ENCODE measurements around the gene AGK. TPM values are rescaled to one million over a fixed set of nuclear protein-coding genes. Genes with fewer than 3 reads are reported as not detected.
A peak's percentile ranks its signal among the peaks of the same experiment; 100 is the strongest.
"Not testable (repeated sequence)": the region's sequence is repeated elsewhere in the genome, so short reads cannot be mapped to it uniquely, and the experiment has no call there.

AGK gene
- total RNA-seq, 4 donors from 2014 or later: 11.8 to 73.8 (median 38.4) TPM

DNA sequence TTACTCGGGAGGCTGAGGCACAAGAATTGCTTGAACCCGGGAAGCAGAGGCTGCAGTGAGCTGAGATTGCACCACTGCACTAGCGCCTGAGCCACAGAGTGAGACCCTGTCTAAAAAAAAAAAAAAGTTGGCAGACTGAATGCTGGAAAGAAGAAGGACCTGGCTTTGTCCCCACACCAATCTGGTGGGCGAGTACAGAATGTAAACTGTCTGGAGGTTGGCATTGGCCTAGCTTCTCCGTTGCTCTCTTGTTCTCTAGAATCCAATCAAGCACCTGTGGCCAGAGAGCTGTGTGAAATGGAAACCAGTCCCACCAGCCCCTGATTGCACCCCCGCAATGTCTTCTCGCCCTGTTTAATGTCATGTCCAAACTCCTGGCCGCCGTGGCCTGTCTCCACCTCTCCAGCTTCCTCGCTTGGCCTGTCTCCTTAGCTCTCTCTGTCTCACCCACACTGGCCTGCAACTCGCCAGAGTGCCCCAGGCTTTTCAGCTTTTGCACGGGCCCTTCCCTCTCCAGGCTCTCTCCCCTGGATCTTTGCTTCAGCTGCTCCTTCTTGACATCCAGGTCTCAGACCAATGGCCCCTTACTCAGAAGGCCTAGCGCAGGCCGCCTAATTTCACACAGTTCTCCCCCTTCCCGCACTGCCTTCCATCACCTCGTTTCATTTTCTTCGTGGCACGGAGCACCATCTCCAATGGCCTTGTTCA, 670 bp upstream of the AGK start:
- intact Hi-C loops (cut with DNase I; ENCODE audit: low total_unique reads): no loop called here
- DNase-seq: peak; percentile 14 to 32
- H3K4me1 ChIP-seq: no peaks in the 10 kb centered on the region
- no peaks in the 10 kb centered on the region for H3K27me3 ChIP-seq
- H3K36me3 ChIP-seq: no peaks in the 10 kb centered on the region
- peak overlapping the region; percentile 43 to 76 for H3K4me3 ChIP-seq
- peak overlapping the region; percentile 61 to 76 for H3K27ac ChIP-seq
- no peaks in the 10 kb centered on the region for H3K9me3 ChIP-seq
- TF ChIP-seq CTCF (IDR thresholded peaks at IDR 0.05) (no peak), POLR2A (IDR thresholded peaks at IDR 0.05) (no peak)

DNA sequence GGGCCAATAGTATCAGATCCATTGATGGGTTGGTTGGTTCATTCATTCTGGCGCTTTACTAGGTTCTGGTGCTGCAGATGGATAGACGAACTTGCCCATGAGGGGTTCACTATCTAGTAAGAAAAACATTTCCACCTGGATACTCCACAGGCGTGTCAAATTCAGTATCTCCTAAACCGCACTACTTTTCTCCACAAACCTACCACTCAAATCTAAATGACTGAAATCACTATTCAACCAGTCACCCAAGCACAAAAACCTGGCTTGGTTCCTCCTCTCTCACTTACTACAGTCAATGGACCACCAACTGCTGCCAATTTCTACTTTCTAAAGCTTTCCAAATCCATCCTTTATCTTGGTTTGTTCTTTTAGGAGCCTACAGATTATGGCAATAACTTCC, 572 bp downstream of the AGK start:
- no peaks in the 10 kb centered on the region for H3K36me3 ChIP-seq
- TF ChIP-seq CTCF (IDR thresholded peaks at IDR 0.05) (no peak), POLR2A (IDR thresholded peaks at IDR 0.05) (no peak)
- DNase-seq: no peak
- no peaks in the 10 kb centered on the region for H3K27me3 ChIP-seq
- peak overlapping the region; percentile 43 to 76 for H3K4me3 ChIP-seq
- no peaks in the 10 kb centered on the region for H3K9me3 ChIP-seq
- H3K4me1 ChIP-seq: no peaks in the 10 kb centered on the region
- intact Hi-C loops (cut with DNase I; ENCODE audit: low total_unique reads): no loop called here
- H3K27ac ChIP-seq: peak overlapping the region; percentile 61 to 76

GRCh38 chr7:141557360-141557759, 6.2 kb downstream of the AGK start:
- intact Hi-C loops (cut with DNase I; ENCODE audit: low total_unique reads): no loop called here
- Histone ChIP-seq H3K36me3 (no peaks in the 10 kb centered on the region), H3K27me3 (no peaks in the 10 kb centered on the region), H3K4me1 (no peaks in the 10 kb centered on the region), H3K4me3 (no peak overlapping the region), H3K27ac (no peak overlapping the region), H3K9me3 (no peaks in the 10 kb centered on the region)
- no peak for DNase-seq
- no peak for TF ChIP-seq POLR2A (IDR thresholded peaks at IDR 0.05)
- TF ChIP-seq CTCF (IDR thresholded peaks at IDR 0.05): no peak

DNA sequence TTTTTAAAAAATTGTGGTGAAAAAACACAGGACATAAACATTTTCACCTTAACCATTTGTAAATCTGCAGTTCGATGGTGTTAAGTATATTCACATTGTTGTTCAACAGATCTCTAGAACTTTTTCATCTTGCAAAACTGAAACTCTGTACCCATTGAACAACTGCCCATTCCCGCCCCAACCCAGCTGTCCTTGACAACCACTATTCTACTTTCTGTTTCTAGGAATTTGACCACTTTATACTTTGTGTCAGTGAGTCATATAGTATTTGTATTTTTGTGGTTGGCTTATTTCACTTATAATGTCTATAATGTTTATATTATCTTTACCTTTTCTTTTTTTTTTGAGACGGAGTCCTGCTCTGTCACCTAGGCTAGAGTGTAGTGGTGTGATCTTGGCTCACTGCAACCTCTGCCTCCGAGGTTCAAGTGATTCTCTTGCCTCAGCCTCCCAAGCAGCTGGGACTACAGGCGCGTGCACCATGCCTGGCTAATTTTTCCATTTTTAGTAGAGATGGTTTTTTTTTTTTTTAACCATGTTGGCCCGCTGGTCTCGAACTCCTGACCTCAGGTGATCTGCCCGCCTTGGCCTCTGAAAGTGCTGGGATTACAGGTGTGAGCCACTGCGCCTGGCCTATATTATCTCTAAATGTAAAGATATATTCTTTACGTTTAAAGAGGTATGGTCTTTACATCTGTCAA, 6.8 kb downstream of the AGK start:
- H3K36me3 ChIP-seq; H3K27me3 ChIP-seq; H3K27ac ChIP-seq; H3K4me3 ChIP-seq; H3K4me1 ChIP-seq; H3K9me3 ChIP-seq; DNase-seq; intact Hi-C loops (cut with DNase I; ENCODE audit: low total_unique reads): not testable (repeated sequence)

DNA sequence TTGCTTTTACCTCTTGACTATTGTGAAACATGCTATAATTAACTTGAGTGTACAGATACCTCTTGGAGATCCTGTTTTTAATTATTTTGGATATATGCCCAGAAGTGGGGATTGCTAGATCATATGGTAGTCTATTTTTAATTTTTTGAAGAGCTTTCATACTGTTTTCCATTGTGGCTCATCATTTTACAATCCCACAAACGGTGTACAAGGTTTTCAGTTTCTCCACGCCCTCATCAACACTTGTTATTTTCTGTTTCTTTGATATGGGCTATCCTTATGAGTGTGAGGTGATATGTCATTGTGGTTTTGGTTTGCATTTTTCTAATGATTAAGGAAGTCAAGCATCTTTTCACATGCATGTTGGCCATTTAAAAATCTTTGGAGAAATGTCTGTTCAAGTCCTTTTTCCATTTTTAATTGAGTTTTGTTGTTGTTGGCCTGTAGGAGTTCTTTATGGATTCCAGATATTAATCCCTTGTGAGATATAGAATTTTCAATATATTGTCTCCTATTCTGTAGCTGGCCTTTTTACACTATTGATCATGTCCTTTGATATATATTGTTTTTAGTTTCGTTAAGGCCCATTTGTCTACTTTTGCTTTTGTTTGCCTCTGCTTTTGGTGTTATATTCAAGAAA, 7.5 kb downstream of the AGK start:
- no peaks in the 10 kb centered on the region for H3K4me1 ChIP-seq
- no peak overlapping the region for H3K4me3 ChIP-seq
- no peaks in the 10 kb centered on the region for H3K27me3 ChIP-seq
- H3K27ac ChIP-seq: no peak overlapping the region
- no peak for TF ChIP-seq POLR2A (IDR thresholded peaks at IDR 0.05)
- TF ChIP-seq CTCF (IDR thresholded peaks at IDR 0.05): no peak
- DNase-seq: no peak
- intact Hi-C loops (cut with DNase I; ENCODE audit: low total_unique reads): no loop called here
- no peaks in the 10 kb centered on the region for H3K36me3 ChIP-seq
- H3K9me3 ChIP-seq: no peaks in the 10 kb centered on the region

Measured in uterus (tissue), 4 donors.